Measurements from ENCODE around the gene CDH13.

The CDH13 gene

GRCh38 chr16:83845263-83845662, 1218.5 kb downstream of the CDH13 start:
- Histone ChIP-seq H3K4me1 (ENCODE audit: low read length) (no peaks in the 10 kb centered on the region), H3K79me2 (ENCODE audit: low read length) (no peaks in the 10 kb centered on the region), H3K9me3 (replicated peaks; ENCODE audit: insufficient read depth, low read length) (no peaks in the 10 kb centered on the region), H3K27ac (ENCODE audit: low read length) (no peak overlapping the region), H4K20me1 (ENCODE audit: insufficient read depth, low read length) (no peaks in the 10 kb centered on the region), H3K4me2 (ENCODE audit: low read depth, low read length) (no peak overlapping the region), H3K36me3 (replicated peaks; ENCODE audit: insufficient read depth, low read length) (no peaks in the 10 kb centered on the region), H3K27me3 (replicated peaks; ENCODE audit: insufficient read depth, low read length) (no peaks in the 10 kb centered on the region), H3F3A (ENCODE audit: insufficient read depth, low read length) (no peaks in the 10 kb centered on the region), H3K9ac (ENCODE audit: low read length) (no peak overlapping the region), H2AFZ (ENCODE audit: low read length) (no peak overlapping the region), H3K4me3 (ENCODE audit: low read length) (no peak overlapping the region), H3K9me2 (replicated peaks; ENCODE audit: insufficient read depth, low read length) (no peaks in the 10 kb centered on the region)
- TF ChIP-seq EZH2phosphoT487 (IDR thresholded peaks at IDR 0.05; ENCODE audit: low read length) = no peak
- no peak for TF ChIP-seq EZH2 (optimal IDR thresholded peaks at IDR 0.05; ENCODE audit: low read depth, low read length)
- TF ChIP-seq, protein P1, sequence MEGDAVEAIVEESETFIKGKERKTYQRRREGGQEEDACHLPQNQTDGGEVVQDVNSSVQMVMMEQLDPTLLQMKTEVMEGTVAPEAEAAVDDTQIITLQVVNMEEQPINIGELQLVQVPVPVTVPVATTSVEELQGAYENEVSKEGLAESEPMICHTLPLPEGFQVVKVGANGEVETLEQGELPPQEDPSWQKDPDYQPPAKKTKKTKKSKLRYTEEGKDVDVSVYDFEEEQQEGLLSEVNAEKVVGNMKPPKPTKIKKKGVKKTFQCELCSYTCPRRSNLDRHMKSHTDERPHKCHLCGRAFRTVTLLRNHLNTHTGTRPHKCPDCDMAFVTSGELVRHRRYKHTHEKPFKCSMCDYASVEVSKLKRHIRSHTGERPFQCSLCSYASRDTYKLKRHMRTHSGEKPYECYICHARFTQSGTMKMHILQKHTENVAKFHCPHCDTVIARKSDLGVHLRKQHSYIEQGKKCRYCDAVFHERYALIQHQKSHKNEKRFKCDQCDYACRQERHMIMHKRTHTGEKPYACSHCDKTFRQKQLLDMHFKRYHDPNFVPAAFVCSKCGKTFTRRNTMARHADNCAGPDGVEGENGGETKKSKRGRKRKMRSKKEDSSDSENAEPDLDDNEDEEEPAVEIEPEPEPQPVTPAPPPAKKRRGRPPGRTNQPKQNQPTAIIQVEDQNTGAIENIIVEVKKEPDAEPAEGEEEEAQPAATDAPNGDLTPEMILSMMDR (IDR thresholded peaks at IDR 0.05; ENCODE audit: low read length) = no peak
- no peak for DNase-seq

DNA sequence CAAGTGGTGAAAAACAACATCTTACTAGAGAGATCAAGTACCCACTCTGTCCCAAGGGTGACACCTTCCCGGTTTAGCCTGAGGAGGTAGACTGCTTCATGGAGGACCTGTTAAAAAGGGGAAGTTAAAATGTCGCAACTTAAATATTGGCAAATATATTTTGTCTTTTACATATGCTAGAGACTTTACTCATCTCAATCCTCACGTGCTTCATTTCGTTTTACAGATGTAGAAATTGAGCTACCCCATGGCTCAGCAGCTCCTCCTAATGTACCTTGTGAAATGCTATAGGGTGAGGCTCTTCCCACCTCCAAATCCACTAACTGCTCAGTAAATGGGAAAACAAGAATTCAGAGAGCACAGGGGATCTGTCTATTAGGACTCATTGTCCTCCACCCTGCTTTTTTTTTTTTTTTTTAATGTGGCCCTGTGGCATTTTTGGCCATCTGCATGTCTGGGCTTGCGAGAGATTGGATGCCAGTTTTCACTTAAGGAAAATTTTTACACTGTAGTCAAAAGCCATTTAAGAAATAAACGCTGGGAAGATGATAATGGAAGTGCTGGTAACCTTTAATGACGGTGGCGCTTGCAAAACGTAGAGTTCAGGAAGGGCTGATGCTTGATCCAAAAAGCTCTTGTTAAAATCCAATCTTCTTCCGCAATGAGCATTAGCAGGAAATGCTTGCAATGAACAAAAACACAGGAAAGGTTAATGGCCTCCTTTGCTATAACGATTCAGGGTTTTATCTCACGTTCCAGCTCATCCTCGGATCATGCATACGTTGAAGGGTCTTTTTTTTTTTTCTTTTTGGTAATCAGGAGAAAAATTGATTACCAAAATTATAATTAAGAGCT, 1220.8 kb downstream of the CDH13 start:
- Histone ChIP-seq H3F3A (ENCODE audit: insufficient read depth, low read length) (no peaks in the 10 kb centered on the region), H3K4me1 (ENCODE audit: low read length) (no peaks in the 10 kb centered on the region), H3K9ac (ENCODE audit: low read length) (no peak overlapping the region), H3K9me3 (replicated peaks; ENCODE audit: insufficient read depth, low read length) (no peaks in the 10 kb centered on the region), H3K36me3 (replicated peaks; ENCODE audit: insufficient read depth, low read length) (no peaks in the 10 kb centered on the region), H3K27ac (ENCODE audit: low read length) (no peak overlapping the region), H4K20me1 (ENCODE audit: insufficient read depth, low read length) (no peaks in the 10 kb centered on the region), H3K79me2 (ENCODE audit: low read length) (no peaks in the 10 kb centered on the region), H3K4me3 (ENCODE audit: low read length) (no peak overlapping the region), H2AFZ (ENCODE audit: low read length) (no peak overlapping the region), H3K4me2 (ENCODE audit: low read depth, low read length) (no peak overlapping the region), H3K27me3 (replicated peaks; ENCODE audit: insufficient read depth, low read length) (no peaks in the 10 kb centered on the region), H3K9me2 (replicated peaks; ENCODE audit: insufficient read depth, low read length) (no peaks in the 10 kb centered on the region)
- TF ChIP-seq, protein P1 (IDR thresholded peaks at IDR 0.05; ENCODE audit: low read length) = no peak
- TF ChIP-seq EZH2 (optimal IDR thresholded peaks at IDR 0.05; ENCODE audit: low read depth, low read length) (no peak), EZH2phosphoT487 (IDR thresholded peaks at IDR 0.05; ENCODE audit: low read length) (no peak)
- no peak for DNase-seq

DNA sequence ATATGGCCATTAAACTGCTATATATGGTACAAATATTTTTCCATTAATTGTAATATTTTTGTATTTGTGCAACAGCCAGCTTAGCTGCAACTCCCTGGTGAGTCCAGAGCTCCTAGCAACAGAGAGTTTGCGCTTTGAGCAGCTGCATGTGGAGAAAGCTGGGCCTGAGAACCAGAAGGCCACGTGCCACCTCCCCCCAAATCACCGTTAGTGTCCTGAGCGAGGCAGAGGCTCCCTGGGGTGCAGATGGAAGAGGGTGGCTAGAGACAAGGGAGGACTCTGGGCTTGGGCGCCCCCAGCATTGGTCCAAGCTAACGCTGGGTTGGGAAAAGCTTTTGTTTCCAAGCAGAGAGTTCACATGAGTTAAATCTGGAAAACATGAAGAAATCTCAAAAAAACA, 1222.7 kb downstream of the CDH13 start:
- no peaks in the 10 kb centered on the region for H3K36me3 ChIP-seq (replicated peaks; ENCODE audit: insufficient read depth, low read length)
- H3F3A ChIP-seq (ENCODE audit: insufficient read depth, low read length) = no peaks in the 10 kb centered on the region
- no peaks in the 10 kb centered on the region for H3K4me1 ChIP-seq (ENCODE audit: low read length)
- H2AFZ ChIP-seq (ENCODE audit: low read length) = no peak overlapping the region
- no peaks in the 10 kb centered on the region for H4K20me1 ChIP-seq (ENCODE audit: insufficient read depth, low read length)
- H3K9me3 ChIP-seq (replicated peaks; ENCODE audit: insufficient read depth, low read length) = no peaks in the 10 kb centered on the region
- H3K79me2 ChIP-seq (ENCODE audit: low read length) = no peaks in the 10 kb centered on the region
- no peak for DNase-seq
- H3K4me3 ChIP-seq (ENCODE audit: low read length) = no peak overlapping the region
- H3K9me2 ChIP-seq (replicated peaks; ENCODE audit: insufficient read depth, low read length) = no peaks in the 10 kb centered on the region
- no peak overlapping the region for H3K27ac ChIP-seq (ENCODE audit: low read length)
- no peaks in the 10 kb centered on the region for H3K27me3 ChIP-seq (replicated peaks; ENCODE audit: insufficient read depth, low read length)
- no peak overlapping the region for H3K9ac ChIP-seq (ENCODE audit: low read length)
- H3K4me2 ChIP-seq (ENCODE audit: low read depth, low read length) = no peak overlapping the region
- TF ChIP-seq, protein P1 (IDR thresholded peaks at IDR 0.05; ENCODE audit: low read length) = no peak
- TF ChIP-seq EZH2phosphoT487 (IDR thresholded peaks at IDR 0.05; ENCODE audit: low read length) = no peak
- TF ChIP-seq EZH2 (optimal IDR thresholded peaks at IDR 0.05; ENCODE audit: low read depth, low read length) = no peak
